Activated CD8-positive, alpha-beta memory T cell treated with anti-CD3 and anti-CD28 coated beads for 4 hours (primary cell): Measurements from ENCODE around the gene CCDC73.
A peak's percentile ranks its signal among the peaks of the same experiment; 100 is the strongest.

ENCODE experiments used
- DNase-seq, 2 donors: peaks; one replicate each; pipeline ENCODE4 v3.0.0-alpha.2; 2020; ENCODE audit warnings: low read depth in 2 of 2

CCDC73 gene

GRCh38 chr11:32586576-32587190, 207.8 kb downstream of the CCDC73 start:
- DNase-seq, result no peak

GRCh38 chr11:32584921-32585320, 209.5 kb downstream of the CCDC73 start:
- no peak for DNase-seq

GRCh38 chr11:32583459-32584271, 210.8 kb downstream of the CCDC73 start, which contains the start of gene EIF3M:
TSS of gene EIF3M (plus strand) at chr11:32583831. CDS start at chr11:32583888, 57 bp downstream.
- peak; percentile 92 to 93 for DNase-seq

- DNase-seq, result no peak
Measured at GRCh38 chr11:32581556-32581955, 212.9 kb downstream of the CCDC73 start.

GRCh38 chr11:32580967-32581366, 213.5 kb downstream of the CCDC73 start:
- DNase-seq, result no peak

GRCh38 chr11:32576456-32576855, 218.0 kb downstream of the CCDC73 start:
- no peak for DNase-seq

GRCh38 chr11:32575070-32575469, 219.4 kb downstream of the CCDC73 start:
- no peak for DNase-seq

- DNase-seq, result no peak
Measured at GRCh38 chr11:32574421-32574820, 220.0 kb downstream of the CCDC73 start.

- DNase-seq, result no peak
Measured at GRCh38 chr11:32573228-32573627, 221.2 kb downstream of the CCDC73 start.

- no peak for DNase-seq
Measured at GRCh38 chr11:32571039-32571438, 223.4 kb downstream of the CCDC73 start.

GRCh38 chr11:32569313-32569881, 225.1 kb downstream of the CCDC73 start:
- DNase-seq, result no peak

- no peak for DNase-seq
Measured at GRCh38 chr11:32567154-32567553, 227.3 kb downstream of the CCDC73 start.

GRCh38 chr11:32566517-32566916, 227.9 kb downstream of the CCDC73 start:
- no peak for DNase-seq

GRCh38 chr11:32563600-32563959, 230.9 kb downstream of the CCDC73 start:
- no peak for DNase-seq

GRCh38 chr11:32562839-32563599, 231.4 kb downstream of the CCDC73 start:
- DNase-seq, result no peak

- DNase-seq, result no peak
Measured at GRCh38 chr11:32561835-32562234, 232.6 kb downstream of the CCDC73 start.

GRCh38 chr11:32555895-32556294, 238.6 kb downstream of the CCDC73 start:
- no peak for DNase-seq

- DNase-seq, result no peak
Measured at GRCh38 chr11:32555091-32555490, 239.4 kb downstream of the CCDC73 start.
